NCI-H2227 treated with DMSO at 0.1 percent for 48 hours (cell line): Measurements from ENCODE around the gene DNMT1.
"Not testable (repeated sequence)": the region's sequence is repeated elsewhere in the genome, so short reads cannot be mapped to it uniquely, and the experiment has no call there.

Source experiments
- DNase-seq: peaks from one replicate; lab custom pipeline; 2025; lab: John Stamatoyannopoulos, UW

The DNMT1 gene

DNA sequence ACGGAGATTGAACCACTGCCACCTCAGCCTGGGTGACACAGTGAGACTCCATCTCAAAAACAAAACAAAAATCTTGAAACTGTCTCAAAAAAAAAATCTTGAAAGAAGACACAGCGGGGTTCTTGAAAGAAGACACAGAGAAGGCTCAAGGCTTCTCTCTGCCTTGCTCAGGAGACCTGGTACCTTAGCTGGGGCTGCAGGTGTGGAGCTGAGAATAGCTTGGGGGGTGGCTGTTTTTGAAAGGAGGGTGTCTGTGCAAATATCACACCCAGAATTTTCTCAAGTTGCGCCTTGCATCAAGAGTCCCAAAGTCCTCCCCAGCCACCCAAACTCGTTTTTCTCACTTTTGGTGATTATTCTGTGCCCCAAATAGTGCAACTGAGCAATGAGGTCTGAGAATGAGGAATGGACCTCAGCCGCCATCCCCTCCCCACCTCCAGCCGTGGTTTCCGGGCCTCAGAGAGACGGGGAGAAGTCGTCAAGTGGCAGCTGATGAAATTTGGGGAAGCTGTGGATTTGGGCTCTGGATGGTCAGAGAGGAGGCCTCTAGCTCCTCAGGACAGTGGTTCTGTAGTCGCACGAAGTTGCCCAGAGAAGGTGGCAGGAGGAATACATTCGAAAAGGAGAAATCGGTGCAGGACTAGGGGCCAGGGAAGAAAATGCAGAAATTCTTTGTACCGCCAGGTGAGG lies 27.6 kb upstream of the DNMT1 start:
- DNase-seq = no peak

GRCh38 chr19:10220695-10221094 lies 25.9 kb upstream of the DNMT1 start:
- DNase-seq = no peak

GRCh38 chr19:10219678-10220077 lies 24.9 kb upstream of the DNMT1 start:
- no peak for DNase-seq

DNA sequence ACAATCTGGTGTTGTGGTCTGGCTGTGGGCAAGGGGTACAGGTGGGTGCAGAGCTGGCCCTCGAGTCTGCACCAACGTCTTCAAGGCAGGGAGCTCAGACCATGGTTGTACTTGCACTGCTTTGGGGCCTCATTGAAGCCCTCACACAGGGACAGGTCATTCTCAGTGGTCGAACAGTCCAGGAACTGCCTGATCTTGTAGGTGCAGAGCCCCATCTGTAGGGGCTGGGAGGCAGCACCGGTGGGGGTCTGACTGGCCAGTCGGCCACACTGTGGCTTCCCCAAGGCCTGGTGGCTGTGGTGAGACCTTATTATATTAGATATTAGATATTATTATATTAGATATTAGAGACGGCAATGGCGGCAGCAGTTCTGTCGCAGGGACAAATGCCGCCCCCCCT lies 22.3 kb upstream of the DNMT1 start:
- DNase-seq = no peak

DNA sequence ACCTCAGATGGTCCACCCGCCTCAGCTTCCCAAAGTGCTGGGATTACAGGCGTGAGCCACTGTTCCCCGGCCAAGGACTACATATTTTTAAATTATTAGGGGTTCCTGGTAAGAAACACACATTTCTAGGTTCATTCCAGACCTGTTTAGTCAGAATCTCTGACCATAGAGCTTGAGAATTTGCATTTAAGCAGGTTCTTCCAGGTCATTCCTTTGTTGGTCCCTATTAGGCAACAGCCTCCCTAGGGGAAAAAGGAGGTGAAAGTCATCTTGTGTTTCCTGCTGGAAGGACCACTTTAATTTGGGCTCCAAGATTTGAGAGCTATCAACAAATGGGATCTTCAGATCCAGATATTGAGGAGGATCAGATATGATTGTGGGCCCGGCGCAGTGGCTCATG lies 20.0 kb upstream of the DNMT1 start:
- no peak for DNase-seq

DNA sequence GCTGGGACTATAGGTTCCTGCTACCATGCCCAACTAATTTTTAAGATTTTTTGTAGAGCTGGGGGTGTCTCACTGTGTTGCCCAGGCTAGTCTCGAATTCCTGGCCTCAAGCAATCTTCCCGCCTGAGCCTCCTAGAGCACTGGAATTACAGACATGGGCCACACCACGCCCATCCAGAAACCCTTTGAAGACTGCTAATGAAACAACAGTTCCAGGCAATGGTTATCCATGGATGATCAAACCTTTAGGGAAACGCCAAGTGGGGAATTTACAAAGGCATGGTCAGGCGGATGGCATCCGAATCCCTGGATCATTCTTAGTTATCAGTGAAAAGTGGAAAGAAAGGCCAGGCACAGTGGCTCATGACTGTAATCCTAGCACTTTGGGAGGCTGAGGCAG lies 16.9 kb upstream of the DNMT1 start:
- no peak for DNase-seq

DNA sequence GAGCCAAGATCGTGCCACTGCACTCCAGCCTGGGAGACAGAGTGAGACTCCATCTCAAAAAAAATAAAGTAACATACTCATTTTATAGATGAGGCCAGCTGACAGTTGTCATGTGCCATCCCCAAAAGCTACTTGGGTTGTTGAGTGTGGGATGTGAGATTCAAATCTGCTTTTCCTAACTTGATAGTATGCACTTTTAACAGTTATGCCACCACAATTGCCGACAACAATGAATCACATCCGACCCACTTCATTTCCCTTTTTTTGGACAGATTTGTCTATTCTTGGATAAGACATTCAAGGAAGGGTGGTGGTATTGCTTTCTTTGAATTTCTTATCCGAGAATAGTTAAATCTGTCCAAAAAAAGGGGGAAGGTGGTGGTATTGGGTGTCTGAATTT lies 16.3 kb upstream of the DNMT1 start:
- DNase-seq = no peak

DNA sequence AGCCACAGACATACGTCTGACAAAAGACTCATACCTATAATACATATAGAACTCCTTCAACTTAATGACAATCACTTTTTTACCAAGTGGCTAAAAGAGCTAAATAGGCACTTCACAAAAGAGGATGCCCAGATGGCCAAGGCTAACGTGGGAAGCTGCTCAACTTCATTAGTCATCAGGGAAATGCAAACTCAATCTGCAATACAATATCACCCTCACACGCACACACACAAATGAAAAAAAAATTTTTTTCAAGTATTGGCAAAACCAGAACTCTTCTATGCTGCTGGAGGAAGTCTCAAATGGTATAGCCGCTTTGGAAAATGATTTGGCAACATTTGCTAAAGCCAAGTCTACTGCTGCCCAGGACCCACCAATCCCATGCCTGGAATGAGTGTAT lies 14.6 kb upstream of the DNMT1 start:
- no peak for DNase-seq

DNA sequence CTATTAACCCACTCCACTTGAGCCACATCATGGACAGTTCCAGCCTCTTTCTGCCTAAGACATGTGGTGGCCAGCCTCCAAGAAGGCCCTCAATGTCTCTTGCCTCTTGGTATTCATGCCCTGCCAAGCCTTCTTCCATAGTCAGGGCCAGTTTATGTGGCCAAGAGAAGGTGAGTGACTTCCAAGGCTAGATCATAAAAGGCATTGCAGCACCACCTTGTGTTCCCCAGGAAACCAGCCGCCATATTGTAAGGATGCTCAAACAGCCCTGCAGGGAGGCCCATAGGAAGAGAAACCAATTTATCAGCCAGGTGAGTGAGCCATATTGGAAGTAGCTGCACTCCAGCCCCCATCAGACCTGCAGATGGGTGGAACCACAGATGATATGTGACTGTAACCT lies 12.3 kb upstream of the DNMT1 start:
- no peak for DNase-seq

GRCh38 chr19:10206226-10206885 lies 11.6 kb upstream of the DNMT1 start:
- DNase-seq = no peak

- DNase-seq = no peak
Observed at GRCh38 chr19:10205636-10206035, 10.9 kb upstream of the DNMT1 start.

GRCh38 chr19:10203686-10204085 lies 8.9 kb upstream of the DNMT1 start:
- DNase-seq = no peak

DNA sequence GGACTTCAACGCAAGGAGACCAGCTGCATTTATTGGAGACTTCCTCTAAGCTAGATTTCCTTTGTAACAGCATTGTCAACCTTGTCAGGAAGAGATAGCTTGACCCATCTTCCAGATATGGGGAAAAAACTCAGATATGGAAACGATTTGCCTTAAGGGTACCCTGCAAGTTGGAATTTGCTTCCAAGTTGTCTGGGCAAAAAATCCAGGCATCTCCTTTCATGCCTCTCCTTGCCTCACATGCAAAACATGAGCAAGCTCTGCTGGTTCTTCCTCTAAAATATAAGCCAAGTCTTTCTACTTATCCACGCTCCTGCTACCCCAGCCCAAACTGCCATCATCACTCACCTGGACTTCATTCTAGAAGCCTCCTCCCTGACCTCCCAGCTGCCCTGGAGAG lies 6.4 kb upstream of the DNMT1 start:
- no peak for DNase-seq

GRCh38 chr19:10200101-10200500 lies 5.3 kb upstream of the DNMT1 start:
- not testable (repeated sequence) for DNase-seq

GRCh38 chr19:10198889-10199644 lies 4.3 kb upstream of the DNMT1 start:
- DNase-seq = not testable (repeated sequence)

- no peak for DNase-seq
Observed at GRCh38 chr19:10195199-10195519, 406 bp upstream of the DNMT1 start.

- no peak for DNase-seq
Observed at GRCh38 chr19:10193790-10194499, 808 bp downstream of the DNMT1 start.

GRCh38 chr19:10192922-10193321 lies 1.8 kb downstream of the DNMT1 start:
- DNase-seq = no peak

GRCh38 chr19:10191347-10191746 lies 3.4 kb downstream of the DNMT1 start:
- no peak for DNase-seq

DNA sequence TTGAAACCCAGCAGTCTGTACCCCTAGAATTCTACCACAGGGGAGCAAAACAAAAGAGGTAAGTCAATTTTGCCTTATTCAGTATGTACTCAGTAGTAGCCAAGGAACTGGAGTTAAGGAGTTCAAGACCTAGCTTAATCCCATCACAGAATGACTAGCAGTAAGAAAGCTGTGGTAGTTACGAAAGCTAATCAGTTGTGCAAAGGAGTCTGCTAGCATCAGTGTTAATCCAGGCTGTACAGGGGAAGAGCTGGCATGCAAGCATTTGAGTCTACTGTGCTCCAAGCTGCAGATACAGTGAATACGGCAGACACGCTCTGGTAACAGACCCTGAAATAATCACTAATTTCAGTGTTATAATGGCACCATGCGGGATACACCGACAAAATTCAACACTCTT lies 4.7 kb downstream of the DNMT1 start:
- no peak for DNase-seq

- DNase-seq = no peak
Observed at GRCh38 chr19:10189616-10190015, 5.1 kb downstream of the DNMT1 start.

DNA sequence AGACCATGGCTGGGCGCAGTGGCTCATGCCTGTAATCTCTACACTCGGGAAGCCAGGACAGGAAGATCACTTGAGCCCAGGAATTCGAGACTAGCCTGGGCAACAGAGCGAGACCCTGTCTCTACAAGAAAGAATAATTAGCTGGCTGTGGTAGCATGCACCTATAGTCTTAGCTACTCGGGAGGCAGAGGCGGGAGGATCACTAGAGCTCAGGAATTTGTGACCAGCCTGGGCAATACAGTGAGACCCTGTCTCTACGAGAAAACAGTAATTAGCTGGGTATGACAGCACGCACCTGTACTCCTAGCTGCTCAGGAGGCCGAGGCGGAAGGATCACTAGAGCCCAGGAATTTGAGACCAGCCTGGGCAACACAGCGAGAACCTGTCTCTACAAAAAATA lies 7.4 kb downstream of the DNMT1 start:
- DNase-seq = no peak

DNA sequence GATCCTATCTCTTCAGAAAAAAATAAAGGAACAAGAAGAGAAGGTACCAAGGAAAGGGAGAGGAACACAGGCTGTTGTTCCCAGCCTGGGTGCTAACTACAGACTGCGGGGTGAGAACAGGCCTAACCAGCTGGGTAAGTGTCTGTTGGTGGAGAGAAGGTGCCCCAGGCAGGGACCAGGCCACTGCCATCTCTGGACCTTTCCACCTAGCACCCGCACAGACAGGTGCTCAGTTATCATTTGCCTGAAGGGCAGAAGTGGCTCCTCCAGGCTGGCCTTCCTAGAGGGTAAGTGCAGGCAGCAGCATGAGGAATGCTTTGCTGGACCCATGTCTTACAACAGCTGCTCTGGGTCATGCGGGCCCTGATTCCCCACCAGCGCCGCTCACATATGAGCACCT lies 10.1 kb downstream of the DNMT1 start:
- DNase-seq = no peak
